Neural cell (in vitro differentiated cells): ENCODE data around the gene ATP5ME. TPM values are rescaled to one million over a fixed set of nuclear protein-coding genes. Genes with fewer than 3 reads are reported as not detected.

Source experiments
- H2AFZ ChIP-seq: fragments of 200-600, 300-800 bp; sonication (generic), shearing (Covaris generic); 2 replicates; pipeline ENCODE4 v1.6.0; 2014; ENCODE audit warnings: low read depth, mild to moderate bottlenecking, antibody characterized with exemption, low read length, moderate library complexity
- H3F3A ChIP-seq: fragments of 200-600 bp; shearing (Covaris generic); 2 replicates; pipeline ENCODE4 v1.6.1; 2016; ENCODE audit warnings: mild to moderate bottlenecking, moderate library complexity, mixed read lengths, antibody characterized with exemption, low read length; ENCODE audit not compliant: insufficient read depth, poor library complexity, severe bottlenecking
- H3K27ac ChIP-seq: fragments of 200-600, 300-800 bp; sonication (generic), shearing (Covaris generic); 2 replicates; pipeline ENCODE4 v1.5.1; 2014; ENCODE audit warnings: mild to moderate bottlenecking, low read length, moderate library complexity
- H3K27me3 ChIP-seq: fragments of 300-800, 200-600 bp; sonication (generic), shearing (Covaris generic); 2 replicates; pipeline ENCODE4 v1.6.0; 2014; ENCODE audit warnings: mild to moderate bottlenecking, low read depth, low read length, moderate library complexity; ENCODE audit not compliant: insufficient read depth
- H3K36me3 ChIP-seq: fragments of 300-800, 200-600 bp; sonication (generic), shearing (Covaris generic); 2 replicates; pipeline ENCODE4 v1.5.1; 2014; ENCODE audit warnings: mild to moderate bottlenecking, antibody characterized with exemption, low read length, moderate library complexity; ENCODE audit not compliant: insufficient read depth
- H3K4me2 ChIP-seq: fragments of 300-800, 200-600 bp; sonication (generic), shearing (Covaris generic); 2 replicates; pipeline ENCODE4 v1.6.0; 2014; ENCODE audit warnings: mild to moderate bottlenecking, low read length
- H3K4me3 ChIP-seq: fragments of 300-800, 200-600 bp; sonication (generic), shearing (Covaris generic); 2 replicates; pipeline ENCODE4 v1.5.1; 2014; ENCODE audit warnings: mild to moderate bottlenecking, low read length, moderate library complexity
- H3K79me2 ChIP-seq: fragments of 200-600 bp; shearing (Covaris generic); replicated peaks from 2 replicates; pipeline ENCODE4 v1.6.0; 2014; ENCODE audit warnings: mild to moderate bottlenecking, low read length, moderate library complexity; ENCODE audit not compliant: insufficient read depth
- H3K9ac ChIP-seq: fragments of 300-800, 200-600 bp; sonication (generic), shearing (Covaris generic); 2 replicates; pipeline ENCODE4 v1.6.1; 2016; ENCODE audit warnings: mild to moderate bottlenecking, low read length, mixed read lengths
- H3K9me2 ChIP-seq: fragments of 200-600 bp; shearing (Covaris generic); 2 replicates; pipeline ENCODE4 v1.6.1; 2016; ENCODE audit warnings: mild to moderate bottlenecking, low read length, mixed read lengths; ENCODE audit not compliant: insufficient read depth
- H3K9me3 ChIP-seq: fragments of 200-600, 300-800 bp; sonication (generic), shearing (Covaris generic); 2 replicates; pipeline ENCODE4 v1.6.1; 2016; ENCODE audit warnings: mild to moderate bottlenecking, mixed run types, low read length, moderate library complexity, mixed read lengths
- H4K20me1 ChIP-seq: fragments of 200-600 bp; shearing (Covaris generic); 2 replicates; pipeline ENCODE4 v1.6.1; 2016; ENCODE audit warnings: mild to moderate bottlenecking, mixed run types; ENCODE audit not compliant: insufficient read depth
- CTCF ChIP-seq: fragments of 450-650 bp; IDR thresholded peaks from 2 replicates; pipeline ENCODE4 v1.5.1; 2014; ENCODE audit warnings: antibody characterized with exemption, mild to moderate bottlenecking, moderate library complexity; ENCODE audit not compliant: poor library complexity, severe bottlenecking
- EP300 ChIP-seq: fragments of 450-650 bp; conservative IDR thresholded peaks from 2 replicates; pipeline ENCODE4 v1.6.1; 2014; ENCODE audit warnings: antibody characterized with exemption, mild to moderate bottlenecking, moderate library complexity; ENCODE audit not compliant: poor library complexity, severe bottlenecking
- EZH2 ChIP-seq: fragments of 200-600, 300-800 bp; shearing (Covaris generic), sonication (generic); IDR thresholded peaks from 2 replicates; pipeline ENCODE4 v1.6.1; 2014; ENCODE audit warnings: antibody characterized with exemption, low read length, borderline replicate concordance, mild to moderate bottlenecking; ENCODE audit not compliant: insufficient read depth, poor library complexity, severe bottlenecking
- MXI1 ChIP-seq: fragments of 450-650 bp; conservative IDR thresholded peaks from 2 replicates; pipeline ENCODE4 v1.6.1; 2014; ENCODE audit warnings: antibody characterized with exemption, mild to moderate bottlenecking; ENCODE audit not compliant: poor library complexity, severe bottlenecking
- POLR2AphosphoS5 ChIP-seq: IDR thresholded peaks from 2 replicates; pipeline ENCODE4 v1.6.1; 2012
- RAD21 ChIP-seq: fragments of 450-650 bp; conservative IDR thresholded peaks from 2 replicates; pipeline ENCODE4 v1.6.1; 2014; ENCODE audit warnings: antibody characterized with exemption, mild to moderate bottlenecking, moderate library complexity
- REST ChIP-seq: IDR thresholded peaks from 2 replicates; pipeline ENCODE4 v1.6.1; 2012; ENCODE audit warnings: borderline replicate concordance
- SMC3 ChIP-seq: fragments of 450-650 bp; conservative IDR thresholded peaks from 2 replicates; pipeline ENCODE4 v1.6.1; 2014; ENCODE audit warnings: antibody characterized with exemption, mild to moderate bottlenecking, moderate library complexity; ENCODE audit not compliant: poor library complexity
- TAF1 ChIP-seq: IDR thresholded peaks from 2 replicates; pipeline ENCODE4 v1.6.1; 2012; ENCODE audit warnings: low read depth
- polyA plus RNA-seq: library from polyadenylated mRNA; depleted of rRNA; stranded (reverse); fragments of >200 nt; gene quantifications from 2 replicates; pipeline ENCODE4 v1.2.3, GENCODE V29; 2014

Gene ATP5ME
- polyA plus RNA-seq, 1 donor from 2014 or later: 156 TPM

- no peak overlapping the region for H3K9ac ChIP-seq
- H3F3A ChIP-seq: no peaks in the 10 kb centered on the region
- no peak overlapping the region for H3K4me2 ChIP-seq
- H3K4me3 ChIP-seq: no peak overlapping the region
- no peak for TF ChIP-seq RAD21
- TF ChIP-seq POLR2AphosphoS5: no peak
- no peak for TF ChIP-seq REST
- TF ChIP-seq CTCF: no peak
- no peak for TF ChIP-seq EP300
- TF ChIP-seq MXI1: no peak
- no peak for TF ChIP-seq TAF1
- TF ChIP-seq SMC3: no peak
- no peak for TF ChIP-seq EZH2
- peaks cover 7% of the 10 kb centered on the region for H3K27me3 ChIP-seq
- no peak overlapping the region for H2AFZ ChIP-seq
- no peaks in the 10 kb centered on the region for H4K20me1 ChIP-seq
- no peaks in the 10 kb centered on the region for H3K9me2 ChIP-seq
- no peaks in the 10 kb centered on the region for H3K9me3 ChIP-seq
- no peaks in the 10 kb centered on the region for H3K79me2 ChIP-seq
- H3K36me3 ChIP-seq: no peaks in the 10 kb centered on the region
- no peak overlapping the region for H3K27ac ChIP-seq
Measured at GRCh38 chr4:687048-687970, 13.2 kb upstream of the ATP5ME start.

GRCh38 chr4:686413-687040 lies 12.5 kb upstream of the ATP5ME start:
- H3K9ac ChIP-seq: no peak overlapping the region
- no peak overlapping the region for H3K4me2 ChIP-seq
- H3K9me3 ChIP-seq: no peaks in the 10 kb centered on the region
- H3K36me3 ChIP-seq: no peaks in the 10 kb centered on the region
- H3K79me2 ChIP-seq: no peaks in the 10 kb centered on the region
- no peaks in the 10 kb centered on the region for H3F3A ChIP-seq
- H3K27ac ChIP-seq: no peak overlapping the region
- no peak overlapping the region for H3K4me3 ChIP-seq
- H4K20me1 ChIP-seq: no peaks in the 10 kb centered on the region
- TF ChIP-seq EZH2: no peak
- no peak for TF ChIP-seq EP300
- TF ChIP-seq REST: no peak
- TF ChIP-seq RAD21: no peak
- TF ChIP-seq TAF1: no peak
- no peak for TF ChIP-seq MXI1
- TF ChIP-seq CTCF: no peak
- no peak overlapping the region for H2AFZ ChIP-seq
- H3K27me3 ChIP-seq: peaks cover 7% of the 10 kb centered on the region
- no peaks in the 10 kb centered on the region for H3K9me2 ChIP-seq
